ENCODE results near the gene CACFD1.

CACFD1 gene

GRCh38 chr9:133490865-133491655 lies 31.3 kb downstream of the CACFD1 start:
- no peak overlapping the region for H3K9ac ChIP-seq (ENCODE audit: low read length)
- no peak overlapping the region for H3K4me3 ChIP-seq (ENCODE audit: low read length)
- peaks cover 4% of the 10 kb centered on the region for H3K27me3 ChIP-seq (ENCODE audit: control insufficient read depth, insufficient read depth, low read length)
- H3K36me3 ChIP-seq (ENCODE audit: control insufficient read depth, insufficient read depth, low read length): no peaks in the 10 kb centered on the region
- no peaks in the 10 kb centered on the region for H3K9me3 ChIP-seq (ENCODE audit: control insufficient read depth, low read length)
- peaks cover 2% of the 10 kb centered on the region for H3K4me1 ChIP-seq (ENCODE audit: control insufficient read depth, insufficient read depth, low read length)

GRCh38 chr9:133491656-133491925 lies 31.8 kb downstream of the CACFD1 start:
- Histone ChIP-seq H3K9ac (ENCODE audit: low read length) (no peak overlapping the region), H3K9me3 (ENCODE audit: control insufficient read depth, low read length) (no peaks in the 10 kb centered on the region), H3K27me3 (ENCODE audit: control insufficient read depth, insufficient read depth, low read length) (peaks cover 4% of the 10 kb centered on the region), H3K36me3 (ENCODE audit: control insufficient read depth, insufficient read depth, low read length) (no peaks in the 10 kb centered on the region), H3K4me1 (ENCODE audit: control insufficient read depth, insufficient read depth, low read length) (no peaks in the 10 kb centered on the region), H3K4me3 (ENCODE audit: low read length) (no peak overlapping the region)

- no peaks in the 10 kb centered on the region for H3K4me1 ChIP-seq (ENCODE audit: control insufficient read depth, insufficient read depth, low read length)
- no peaks in the 10 kb centered on the region for H3K9me3 ChIP-seq (ENCODE audit: control insufficient read depth, low read length)
- no peaks in the 10 kb centered on the region for H3K36me3 ChIP-seq (ENCODE audit: control insufficient read depth, insufficient read depth, low read length)
- H3K4me3 ChIP-seq (ENCODE audit: low read length): no peak overlapping the region
- no peak overlapping the region for H3K9ac ChIP-seq (ENCODE audit: low read length)
- H3K27me3 ChIP-seq (ENCODE audit: control insufficient read depth, insufficient read depth, low read length): peaks cover 7% of the 10 kb centered on the region
Measured at GRCh38 chr9:133492061-133493021, 32.6 kb downstream of the CACFD1 start.

DNA sequence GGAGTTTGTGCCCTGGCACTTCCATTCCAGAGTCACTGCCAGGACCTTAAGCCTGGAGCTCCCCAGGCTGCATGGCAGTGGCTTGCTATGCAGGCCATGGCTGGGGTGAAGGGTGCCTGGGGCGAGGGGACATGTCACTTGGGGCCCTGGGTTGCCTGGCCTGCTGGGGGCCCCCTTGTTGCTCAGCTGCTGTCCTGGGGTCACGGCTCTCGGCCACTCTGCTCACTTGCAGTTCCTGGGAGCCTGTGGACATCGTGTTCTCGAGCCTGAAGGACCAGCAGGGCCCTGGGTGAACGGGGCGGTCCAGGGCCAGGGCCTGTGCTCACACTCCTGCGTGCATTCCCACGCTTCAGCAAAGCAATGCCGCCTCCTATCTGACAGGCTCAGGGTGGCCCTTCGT lies 33.6 kb downstream of the CACFD1 start:
- Histone ChIP-seq H3K4me3 (ENCODE audit: low read length) (no peak overlapping the region), H3K9ac (ENCODE audit: low read length) (no peak overlapping the region), H3K27me3 (ENCODE audit: control insufficient read depth, insufficient read depth, low read length) (peaks cover 7% of the 10 kb centered on the region), H3K4me1 (ENCODE audit: control insufficient read depth, insufficient read depth, low read length) (no peaks in the 10 kb centered on the region), H3K9me3 (ENCODE audit: control insufficient read depth, low read length) (no peaks in the 10 kb centered on the region), H3K36me3 (ENCODE audit: control insufficient read depth, insufficient read depth, low read length) (no peaks in the 10 kb centered on the region)

DNA sequence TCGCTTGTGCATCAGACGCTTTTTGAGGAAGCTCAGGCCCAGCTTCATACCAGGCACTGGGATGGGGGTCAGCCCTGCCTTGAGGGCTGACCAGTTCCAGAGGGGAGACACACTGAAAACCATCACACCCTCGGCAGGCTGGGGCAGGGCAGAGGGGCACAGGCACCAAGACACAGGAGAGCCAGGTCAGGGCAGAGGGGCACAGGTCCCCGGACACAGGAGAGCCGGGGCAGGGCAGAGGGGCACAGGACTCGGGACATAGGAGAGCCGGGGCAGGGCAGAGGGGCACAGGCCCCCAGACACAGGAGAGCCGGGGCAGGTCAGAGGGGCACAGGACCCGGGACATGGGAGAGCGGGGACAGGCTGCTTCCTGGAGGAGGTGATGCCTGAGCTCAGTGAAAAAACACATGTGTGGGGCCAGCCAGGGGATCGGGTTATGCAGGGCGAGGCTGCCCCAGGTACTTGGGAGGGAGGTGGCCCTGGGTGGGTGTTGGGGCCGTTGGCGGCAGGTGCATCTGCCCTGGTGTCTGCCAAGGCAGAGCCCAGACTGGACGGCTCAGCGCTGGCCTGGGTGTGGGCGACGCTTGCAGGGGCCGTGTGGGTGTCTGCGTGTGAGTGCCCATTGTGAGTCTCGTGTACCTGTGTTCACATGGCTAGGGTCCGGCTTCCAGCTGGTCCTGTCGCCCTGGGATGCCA lies 34.2 kb downstream of the CACFD1 start:
- Histone ChIP-seq H3K27me3 (ENCODE audit: control insufficient read depth, insufficient read depth, low read length) (peaks cover 7% of the 10 kb centered on the region), H3K36me3 (ENCODE audit: control insufficient read depth, insufficient read depth, low read length) (no peaks in the 10 kb centered on the region), H3K4me3 (ENCODE audit: low read length) (no peak overlapping the region), H3K9ac (ENCODE audit: low read length) (no peak overlapping the region), H3K4me1 (ENCODE audit: control insufficient read depth, insufficient read depth, low read length) (no peaks in the 10 kb centered on the region), H3K9me3 (ENCODE audit: control insufficient read depth, low read length) (no peaks in the 10 kb centered on the region)

DNA sequence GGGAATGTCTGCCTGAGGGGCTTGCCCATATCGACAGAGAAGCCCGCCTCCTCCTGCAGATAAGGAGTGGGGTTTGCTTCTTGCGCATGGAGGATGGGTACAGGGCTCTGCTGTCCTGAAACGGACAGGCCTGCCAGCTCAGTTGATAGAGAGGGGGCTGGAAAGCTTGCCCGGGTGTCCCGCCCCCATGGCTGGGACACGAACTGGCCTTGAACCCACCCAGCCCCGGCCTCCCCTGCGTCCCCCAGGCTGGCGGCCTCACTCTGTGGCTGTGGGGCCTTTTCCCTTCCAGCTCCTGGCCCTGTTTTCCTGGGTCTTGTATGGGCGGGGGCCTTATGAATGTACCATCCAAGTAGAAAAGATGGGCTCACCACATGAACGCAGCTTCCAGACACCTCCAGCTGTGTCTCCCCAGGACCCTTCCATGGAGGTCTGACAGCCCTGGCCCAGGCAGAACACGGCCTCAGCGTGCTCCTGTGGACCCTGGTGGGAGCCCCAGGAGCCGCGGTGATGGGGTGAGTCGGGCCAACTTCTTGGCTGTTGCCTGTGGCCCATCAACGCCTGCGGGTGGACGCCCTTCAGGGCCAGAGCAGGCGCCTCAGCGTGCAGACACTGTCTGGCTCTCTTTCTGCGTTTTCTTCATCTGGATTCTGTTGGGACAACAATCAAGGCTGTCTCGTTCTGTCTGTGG lies 35.0 kb downstream of the CACFD1 start:
- Histone ChIP-seq H3K36me3 (ENCODE audit: control insufficient read depth, insufficient read depth, low read length) (no peaks in the 10 kb centered on the region), H3K4me3 (ENCODE audit: low read length) (no peak overlapping the region), H3K27me3 (ENCODE audit: control insufficient read depth, insufficient read depth, low read length) (peaks cover 7% of the 10 kb centered on the region), H3K9ac (ENCODE audit: low read length) (no peak overlapping the region), H3K9me3 (ENCODE audit: control insufficient read depth, low read length) (no peaks in the 10 kb centered on the region), H3K4me1 (ENCODE audit: control insufficient read depth, insufficient read depth, low read length) (no peaks in the 10 kb centered on the region)

- no peak overlapping the region for H3K9ac ChIP-seq (ENCODE audit: low read length)
- no peaks in the 10 kb centered on the region for H3K36me3 ChIP-seq (ENCODE audit: control insufficient read depth, insufficient read depth, low read length)
- H3K4me3 ChIP-seq (ENCODE audit: low read length): no peak overlapping the region
- no peaks in the 10 kb centered on the region for H3K9me3 ChIP-seq (ENCODE audit: control insufficient read depth, low read length)
- peaks cover 7% of the 10 kb centered on the region for H3K27me3 ChIP-seq (ENCODE audit: control insufficient read depth, insufficient read depth, low read length)
- no peaks in the 10 kb centered on the region for H3K4me1 ChIP-seq (ENCODE audit: control insufficient read depth, insufficient read depth, low read length)
Measured at GRCh38 chr9:133495327-133496293, 35.8 kb downstream of the CACFD1 start.

DNA sequence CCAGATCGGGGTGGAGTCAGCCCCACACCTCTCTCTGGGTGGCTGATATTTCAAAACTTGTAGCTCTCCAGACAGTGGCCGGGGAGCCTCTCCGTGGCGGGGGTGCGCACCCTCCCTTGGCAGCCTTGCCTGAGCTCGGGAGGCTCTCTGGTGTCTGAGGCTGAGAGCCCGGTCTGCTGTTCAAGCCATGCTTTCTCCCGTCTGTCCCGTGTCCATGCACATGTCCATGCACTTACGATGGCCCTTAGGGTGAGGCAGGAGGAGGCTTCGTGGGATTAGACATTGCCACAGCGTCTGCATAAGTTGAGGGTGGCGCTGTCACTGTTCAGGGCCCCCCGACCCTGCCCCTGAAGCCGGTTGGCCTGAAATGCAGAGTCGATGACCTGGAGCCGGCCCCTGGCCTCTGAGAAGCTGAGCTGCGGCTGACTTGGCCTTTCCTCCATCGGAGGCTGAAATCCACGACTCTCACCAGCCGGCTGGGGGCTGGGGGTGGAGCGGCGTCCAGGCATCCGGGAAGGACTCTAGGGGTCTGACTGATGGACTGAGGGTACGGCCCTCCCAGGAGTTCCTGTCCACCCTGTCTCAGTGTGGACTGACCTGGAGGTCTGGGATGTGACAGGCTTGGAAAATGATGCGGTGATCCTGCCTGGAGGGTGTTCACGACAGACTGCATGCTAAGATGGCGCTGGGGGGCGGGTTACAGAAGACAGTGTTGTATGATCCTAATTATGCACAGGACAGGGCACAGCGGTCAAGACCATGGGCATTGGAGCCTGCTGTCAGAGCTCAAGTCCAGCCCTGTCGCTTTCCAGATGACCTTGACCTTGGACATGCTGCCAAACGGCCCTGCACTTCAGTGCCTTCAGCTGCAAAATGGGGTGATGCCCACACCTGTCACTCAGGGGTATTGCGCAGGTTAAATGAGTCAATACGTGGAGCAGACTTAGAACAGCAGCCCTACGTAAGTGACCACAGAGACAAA lies 37.4 kb downstream of the CACFD1 start:
- Histone ChIP-seq H3K4me3 (ENCODE audit: low read length) (no peak overlapping the region), H3K27me3 (ENCODE audit: control insufficient read depth, insufficient read depth, low read length) (peaks cover 7% of the 10 kb centered on the region), H3K4me1 (ENCODE audit: control insufficient read depth, insufficient read depth, low read length) (no peaks in the 10 kb centered on the region), H3K9ac (ENCODE audit: low read length) (no peak overlapping the region), H3K9me3 (ENCODE audit: control insufficient read depth, low read length) (no peaks in the 10 kb centered on the region), H3K36me3 (ENCODE audit: control insufficient read depth, insufficient read depth, low read length) (no peaks in the 10 kb centered on the region)

- Histone ChIP-seq H3K36me3 (ENCODE audit: control insufficient read depth, insufficient read depth, low read length) (no peaks in the 10 kb centered on the region), H3K27me3 (ENCODE audit: control insufficient read depth, insufficient read depth, low read length) (peaks cover 7% of the 10 kb centered on the region), H3K9me3 (ENCODE audit: control insufficient read depth, low read length) (no peaks in the 10 kb centered on the region), H3K9ac (ENCODE audit: low read length) (no peak overlapping the region), H3K4me3 (ENCODE audit: low read length) (no peak overlapping the region), H3K4me1 (ENCODE audit: control insufficient read depth, insufficient read depth, low read length) (no peaks in the 10 kb centered on the region)
Measured at GRCh38 chr9:133499132-133499891, 39.5 kb downstream of the CACFD1 start.

GRCh38 chr9:133499892-133500270 lies 40.1 kb downstream of the CACFD1 start:
- Histone ChIP-seq H3K27me3 (ENCODE audit: control insufficient read depth, insufficient read depth, low read length) (peaks cover 7% of the 10 kb centered on the region), H3K4me1 (ENCODE audit: control insufficient read depth, insufficient read depth, low read length) (no peaks in the 10 kb centered on the region), H3K9ac (ENCODE audit: low read length) (no peak overlapping the region), H3K36me3 (ENCODE audit: control insufficient read depth, insufficient read depth, low read length) (no peaks in the 10 kb centered on the region), H3K9me3 (ENCODE audit: control insufficient read depth, low read length) (no peaks in the 10 kb centered on the region), H3K4me3 (ENCODE audit: low read length) (no peak overlapping the region)

Data from mucosa of stomach (tissue), 1 donor.